Heart left ventricle (tissue), 13 donors: ENCODE data around the gene PRRT2.

Experiments
- CTCF ChIP-seq, 12 donors: fragments of 200-600 bp; sonication (generic) in 4 of 12; IDR thresholded peaks; one replicate each; pipeline versions ENCODE4 v1.5.0 to v1.8.0; 2018 to 2022; ENCODE audit warnings: antibody characterized with exemption in 12 of 12, mild to moderate bottlenecking in 5 of 12
- POLR2A ChIP-seq, 2 donors: fragments of 450-650 bp; IDR thresholded peaks; one replicate each; pipeline ENCODE4 v1.6.1; 2017; ENCODE audit warnings: antibody characterized with exemption in 2 of 2, mild to moderate bottlenecking in 2 of 2, moderate library complexity in 2 of 2
- donor health status: ischemic (EF 13 %, LVEDD 7.1; RV severe dilation, severe dysfunction).
- donor health status: DM: no; HTN: yes; CAD: no.
- donor health status: DM: no; HTN: no; CAD: no.
- donor health status: ischemic (EF 25% LVEDD 6.9; RV normal size, moderate dysfunction).
- donor health status: ischemic (EF 25% LVEDD 5.7; RV mildly dilated, moderate dysfunction).
- donor health status: ischemic (EF 35%, LVEDD 5.7; RV mildly dilated, moderate dysfunction).
- donor health status: nonischemic (EF 11% LVEDD 7.7; RV severe dilation, severe dysfunction).
- donor health status: DM: yes; HTN: yes; CAD: no.
- donor health status: PGD.
- donor health status: ischemic (EF 29% LVEDD 5.4; RV normal size, mild dysfunction).
- donor health status: nonischemic (EF 23%, LVEDD 6.1; RV moderate dilation, normal function).

DNA sequence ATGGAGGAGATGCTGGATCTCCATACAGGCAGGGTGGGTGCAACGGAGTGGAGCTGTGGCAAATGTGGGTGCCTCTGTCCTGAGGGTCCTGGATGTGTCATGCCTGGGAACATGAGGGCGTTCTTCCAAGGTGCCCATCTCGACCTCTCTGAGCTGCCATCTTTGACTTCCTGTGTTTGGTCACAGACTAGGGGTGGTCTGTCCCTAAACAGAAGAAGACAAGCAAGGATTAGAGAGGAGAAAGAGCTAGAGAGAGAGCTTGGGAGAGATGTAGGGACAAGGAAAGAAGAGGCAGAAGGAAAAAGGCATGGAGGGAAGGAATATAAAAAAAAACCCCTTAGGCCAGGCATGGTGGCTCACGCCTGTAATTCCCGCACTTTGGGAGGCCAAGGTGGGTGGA, 37.3 kb upstream of the PRRT2 start:
- TF ChIP-seq CTCF (IDR thresholded peaks at IDR 0.05), result no peak
- no peak for TF ChIP-seq POLR2A (IDR thresholded peaks at IDR 0.05)
